HEK293 (cell line): ENCODE measurements around the gene S100B.

Experiments
- FEZF1 ChIP-seq: fragments of 450-650 bp; formaldehyde crosslinking; IDR thresholded peaks from 2 replicates; pipeline ENCODE4 v1.5.1; 2016; ENCODE audit warnings: missing biosample characterization, missing genetic modification characterization
- GLIS2 ChIP-seq: fragments of 450-650 bp; formaldehyde crosslinking; IDR thresholded peaks from 2 replicates; pipeline ENCODE4 v1.5.1; 2016; ENCODE audit warnings: missing biosample characterization, missing genetic modification characterization
- ZBTB48 ChIP-seq: fragments of 450-650 bp; formaldehyde crosslinking; IDR thresholded peaks from 2 replicates; pipeline ENCODE4 v1.5.1; 2016; ENCODE audit warnings: missing biosample characterization, missing genetic modification characterization
- ZNF140 ChIP-seq: fragments of 450-650 bp; formaldehyde crosslinking; IDR thresholded peaks from 2 replicates; pipeline ENCODE4 v1.5.1; 2016; ENCODE audit warnings: missing biosample characterization, missing genetic modification characterization
- ZNF155 ChIP-seq: fragments of 450-650 bp; formaldehyde crosslinking; IDR thresholded peaks from 2 replicates; pipeline ENCODE4 v1.5.1; 2016; ENCODE audit warnings: missing biosample characterization, missing genetic modification characterization
- ZNF274 ChIP-seq, 2 experiments: fragments of 200-500 bp in 1 of 2; fragments of 450-650 bp in 1 of 2; sonication (Bioruptor generic) in 1 of 2; formaldehyde crosslinking in 1 of 2; IDR thresholded peaks; 2 replicates each; pipeline versions ENCODE4 v1.5.1 to v1.6.1; 2014 to 2016; ENCODE audit warnings: borderline replicate concordance in 1 of 2, inconsistent platforms in 1 of 2, low read length in 1 of 2, missing biosample characterization in 1 of 2, missing genetic modification characterization in 1 of 2
- ZNF501 ChIP-seq: fragments of 450-650 bp; formaldehyde crosslinking; IDR thresholded peaks from 2 replicates; pipeline ENCODE4 v1.5.1; 2016; ENCODE audit warnings: missing biosample characterization, missing genetic modification characterization
- ZNF658 ChIP-seq: fragments of 450-650 bp; formaldehyde crosslinking; IDR thresholded peaks from 2 replicates; pipeline ENCODE4; 2016; ENCODE audit warnings: missing biosample characterization, missing genetic modification characterization
- ZNF785 ChIP-seq: fragments of 450-650 bp; formaldehyde crosslinking; IDR thresholded peaks from 2 replicates; pipeline ENCODE4 v1.5.1; 2016; ENCODE audit warnings: missing biosample characterization, missing genetic modification characterization
- ZNF830 ChIP-seq: fragments of 450-650 bp; IDR thresholded peaks from 2 replicates; pipeline ENCODE4 v1.5.0; 2018; ENCODE audit warnings: missing biosample characterization, missing genetic modification characterization, low read depth, mild to moderate bottlenecking, moderate library complexity
- TF ChIP-seq, protein P1 (sequence below): fragments of 450-650 bp; formaldehyde crosslinking; IDR thresholded peaks from 2 replicates; pipeline ENCODE4 v1.5.1; 2016; ENCODE audit warnings: missing biosample characterization, missing genetic modification characterization
- TF ChIP-seq, protein P2 (sequence below): fragments of 450-650 bp; formaldehyde crosslinking; IDR thresholded peaks from 2 replicates; pipeline ENCODE4 v1.5.1; 2016; ENCODE audit warnings: missing biosample characterization, missing genetic modification characterization
- TF ChIP-seq, protein P3 (sequence below): fragments of 450-650 bp; formaldehyde crosslinking; IDR thresholded peaks from 2 replicates; pipeline ENCODE4 v1.5.1; 2016; ENCODE audit warnings: missing biosample characterization, missing genetic modification characterization

DNA sequence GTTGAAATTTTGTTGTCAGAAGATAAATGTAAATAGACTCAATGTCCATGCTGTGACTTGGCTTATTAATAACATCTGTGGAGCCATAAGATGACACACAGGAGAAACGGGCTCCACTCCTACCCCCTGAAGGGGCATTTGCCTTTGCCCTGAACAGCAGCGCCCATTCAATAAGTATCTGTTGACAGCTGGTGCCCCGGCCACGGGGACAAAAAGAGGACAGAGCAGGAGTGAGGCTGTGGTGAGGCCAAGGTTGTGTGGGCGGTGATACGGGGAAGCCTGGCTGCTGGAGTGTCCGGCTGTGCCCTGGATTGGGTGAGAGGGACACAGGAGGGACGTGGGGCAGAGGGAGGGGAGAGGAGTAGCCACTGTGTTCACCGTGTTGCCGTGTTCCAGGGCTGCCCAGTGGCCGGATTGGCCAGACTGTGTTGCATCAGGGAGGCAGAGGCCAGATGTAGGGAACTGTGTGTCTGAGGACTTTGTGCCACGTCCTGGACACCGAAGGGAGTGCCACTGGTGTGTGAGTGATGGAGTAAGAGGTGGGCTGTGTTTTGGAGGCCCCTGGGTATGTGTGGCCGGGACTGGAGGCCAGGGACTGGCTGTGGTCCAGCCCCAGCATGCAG is 45.7 kb upstream of the S100B start:
- TF ChIP-seq, protein P1, sequence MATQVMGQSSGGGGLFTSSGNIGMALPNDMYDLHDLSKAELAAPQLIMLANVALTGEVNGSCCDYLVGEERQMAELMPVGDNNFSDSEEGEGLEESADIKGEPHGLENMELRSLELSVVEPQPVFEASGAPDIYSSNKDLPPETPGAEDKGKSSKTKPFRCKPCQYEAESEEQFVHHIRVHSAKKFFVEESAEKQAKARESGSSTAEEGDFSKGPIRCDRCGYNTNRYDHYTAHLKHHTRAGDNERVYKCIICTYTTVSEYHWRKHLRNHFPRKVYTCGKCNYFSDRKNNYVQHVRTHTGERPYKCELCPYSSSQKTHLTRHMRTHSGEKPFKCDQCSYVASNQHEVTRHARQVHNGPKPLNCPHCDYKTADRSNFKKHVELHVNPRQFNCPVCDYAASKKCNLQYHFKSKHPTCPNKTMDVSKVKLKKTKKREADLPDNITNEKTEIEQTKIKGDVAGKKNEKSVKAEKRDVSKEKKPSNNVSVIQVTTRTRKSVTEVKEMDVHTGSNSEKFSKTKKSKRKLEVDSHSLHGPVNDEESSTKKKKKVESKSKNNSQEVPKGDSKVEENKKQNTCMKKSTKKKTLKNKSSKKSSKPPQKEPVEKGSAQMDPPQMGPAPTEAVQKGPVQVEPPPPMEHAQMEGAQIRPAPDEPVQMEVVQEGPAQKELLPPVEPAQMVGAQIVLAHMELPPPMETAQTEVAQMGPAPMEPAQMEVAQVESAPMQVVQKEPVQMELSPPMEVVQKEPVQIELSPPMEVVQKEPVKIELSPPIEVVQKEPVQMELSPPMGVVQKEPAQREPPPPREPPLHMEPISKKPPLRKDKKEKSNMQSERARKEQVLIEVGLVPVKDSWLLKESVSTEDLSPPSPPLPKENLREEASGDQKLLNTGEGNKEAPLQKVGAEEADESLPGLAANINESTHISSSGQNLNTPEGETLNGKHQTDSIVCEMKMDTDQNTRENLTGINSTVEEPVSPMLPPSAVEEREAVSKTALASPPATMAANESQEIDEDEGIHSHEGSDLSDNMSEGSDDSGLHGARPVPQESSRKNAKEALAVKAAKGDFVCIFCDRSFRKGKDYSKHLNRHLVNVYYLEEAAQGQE (tag by site-specific recombination) = no peak
- TF ChIP-seq ZNF830 (no peak), ZNF658 (tag by site-specific recombination) (no peak), ZNF785 (tag by site-specific recombination) (no peak), ZNF155 (tag by site-specific recombination) (no peak), ZBTB48 (no peak), ZNF140 (tag by site-specific recombination) (no peak), GLIS2 (tag by site-specific recombination) (no peak), FEZF1 (no peak), ZNF274 (IDR thresholded peaks at IDR 0.05; ENCODE audit: low read length) (no peak), ZNF274 (tag by site-specific recombination; IDR thresholded peaks at IDR 0.05; ENCODE audit: borderline replicate concordance) (no peak), ZNF501 (tag by site-specific recombination) (no peak)
- TF ChIP-seq, protein P2, sequence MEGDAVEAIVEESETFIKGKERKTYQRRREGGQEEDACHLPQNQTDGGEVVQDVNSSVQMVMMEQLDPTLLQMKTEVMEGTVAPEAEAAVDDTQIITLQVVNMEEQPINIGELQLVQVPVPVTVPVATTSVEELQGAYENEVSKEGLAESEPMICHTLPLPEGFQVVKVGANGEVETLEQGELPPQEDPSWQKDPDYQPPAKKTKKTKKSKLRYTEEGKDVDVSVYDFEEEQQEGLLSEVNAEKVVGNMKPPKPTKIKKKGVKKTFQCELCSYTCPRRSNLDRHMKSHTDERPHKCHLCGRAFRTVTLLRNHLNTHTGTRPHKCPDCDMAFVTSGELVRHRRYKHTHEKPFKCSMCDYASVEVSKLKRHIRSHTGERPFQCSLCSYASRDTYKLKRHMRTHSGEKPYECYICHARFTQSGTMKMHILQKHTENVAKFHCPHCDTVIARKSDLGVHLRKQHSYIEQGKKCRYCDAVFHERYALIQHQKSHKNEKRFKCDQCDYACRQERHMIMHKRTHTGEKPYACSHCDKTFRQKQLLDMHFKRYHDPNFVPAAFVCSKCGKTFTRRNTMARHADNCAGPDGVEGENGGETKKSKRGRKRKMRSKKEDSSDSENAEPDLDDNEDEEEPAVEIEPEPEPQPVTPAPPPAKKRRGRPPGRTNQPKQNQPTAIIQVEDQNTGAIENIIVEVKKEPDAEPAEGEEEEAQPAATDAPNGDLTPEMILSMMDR (tag by site-specific recombination) = no peak
- TF ChIP-seq, protein P3, sequence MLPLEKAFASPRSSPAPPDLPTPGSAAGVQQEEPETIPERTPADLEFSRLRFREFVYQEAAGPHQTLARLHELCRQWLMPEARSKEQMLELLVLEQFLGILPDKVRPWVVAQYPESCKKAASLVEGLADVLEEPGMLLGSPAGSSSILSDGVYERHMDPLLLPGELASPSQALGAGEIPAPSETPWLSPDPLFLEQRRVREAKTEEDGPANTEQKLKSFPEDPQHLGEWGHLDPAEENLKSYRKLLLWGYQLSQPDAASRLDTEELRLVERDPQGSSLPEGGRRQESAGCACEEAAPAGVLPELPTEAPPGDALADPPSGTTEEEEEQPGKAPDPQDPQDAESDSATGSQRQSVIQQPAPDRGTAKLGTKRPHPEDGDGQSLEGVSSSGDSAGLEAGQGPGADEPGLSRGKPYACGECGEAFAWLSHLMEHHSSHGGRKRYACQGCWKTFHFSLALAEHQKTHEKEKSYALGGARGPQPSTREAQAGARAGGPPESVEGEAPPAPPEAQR (tag by site-specific recombination) = no peak
